GM19043 (cell line): ENCODE data around the gene MCOLN1.
"Not testable (repeated sequence)": the region's sequence is repeated elsewhere in the genome, so short reads cannot be mapped to it uniquely, and the experiment has no call there.

Experiments
- ATAC-seq: cut with Tn5 transposase; IDR thresholded peaks from one replicate; pipeline ENCODE4 v1.9.1; 2021; ENCODE audit warnings: low read depth; ENCODE audit not compliant: unreplicated experiment

MCOLN1 gene

GRCh38 chr19:7562646-7563393, 40.4 kb downstream of the MCOLN1 start:
- ATAC-seq: no peak

GRCh38 chr19:7564866-7565265, 42.4 kb downstream of the MCOLN1 start:
- no peak for ATAC-seq

GRCh38 chr19:7565332-7565731, 42.9 kb downstream of the MCOLN1 start:
- ATAC-seq: no peak

GRCh38 chr19:7570761-7571160, 48.3 kb downstream of the MCOLN1 start:
- no peak for ATAC-seq

- no peak for ATAC-seq
Observed at GRCh38 chr19:7575434-7576040, 53.1 kb downstream of the MCOLN1 start.

GRCh38 chr19:7577422-7577821, 55.0 kb downstream of the MCOLN1 start:
- not testable (repeated sequence) for ATAC-seq

GRCh38 chr19:7578127-7578526, 55.7 kb downstream of the MCOLN1 start:
- ATAC-seq: no peak

GRCh38 chr19:7579182-7579581, 56.8 kb downstream of the MCOLN1 start:
- ATAC-seq: no peak

- no peak for ATAC-seq
Observed at GRCh38 chr19:7582446-7582845, 60.0 kb downstream of the MCOLN1 start.
